Activated CD8-positive, alpha-beta memory T cell treated with anti-CD3 and anti-CD28 coated beads, Interleukin-2, amount 50 U/mL, for 24 hours (primary cell): Measurements from ENCODE around the gene NCS1.

Experiments used
- DNase-seq: peaks from one replicate; pipeline ENCODE4 v3.0.0-alpha.2; 2020; ENCODE audit errors: extremely low read depth

NCS1 gene

GRCh38 chr9:130172161-130172857 lies at the start of gene NCS1:
NCS1 (plus strand) TSS chr9:130172404; CDS start chr9:130172664, 260 bp downstream.
- no peak for DNase-seq

GRCh38 chr9:130122456-130122855 lies 49.7 kb upstream of the NCS1 start:
- DNase-seq: no peak

- no peak for DNase-seq
These were observed 47.9 kb upstream of the NCS1 start for GRCh38 chr9:130124085-130124860.

- DNase-seq: no peak
These were observed 45.3 kb upstream of the NCS1 start for GRCh38 chr9:130126721-130127433.

- DNase-seq: peak; percentile 35
These were observed 44.0 kb upstream of the NCS1 start for GRCh38 chr9:130128251-130128650.

GRCh38 chr9:130128733-130129431 lies 43.3 kb upstream of the NCS1 start:
- peak; percentile 26 for DNase-seq

- DNase-seq: no peak
These were observed 42.7 kb upstream of the NCS1 start for GRCh38 chr9:130129432-130130061.

- DNase-seq: no peak
These were observed 39.5 kb upstream of the NCS1 start for GRCh38 chr9:130132746-130133145.

GRCh38 chr9:130137081-130137640 lies 35.0 kb upstream of the NCS1 start:
- no peak for DNase-seq

GRCh38 chr9:130137641-130138081 lies 34.5 kb upstream of the NCS1 start:
- DNase-seq: no peak

GRCh38 chr9:130138171-130138653 lies 34.0 kb upstream of the NCS1 start:
- no peak for DNase-seq

- no peak for DNase-seq
These were observed 33.4 kb upstream of the NCS1 start for GRCh38 chr9:130138791-130139190.

- no peak for DNase-seq
These were observed 33.0 kb upstream of the NCS1 start for GRCh38 chr9:130139251-130139650.

GRCh38 chr9:130140706-130141105 lies 31.5 kb upstream of the NCS1 start:
- DNase-seq: peak; percentile 29

GRCh38 chr9:130142056-130142455 lies 30.1 kb upstream of the NCS1 start:
- no peak for DNase-seq

GRCh38 chr9:130142641-130143040 lies 29.6 kb upstream of the NCS1 start:
- no peak for DNase-seq

GRCh38 chr9:130143279-130143893 lies 28.8 kb upstream of the NCS1 start:
- DNase-seq: no peak

GRCh38 chr9:130143958-130144366 lies 28.2 kb upstream of the NCS1 start:
- no peak for DNase-seq

GRCh38 chr9:130144703-130145102 lies 27.5 kb upstream of the NCS1 start:
- no peak for DNase-seq

- DNase-seq: no peak
These were observed 26.5 kb upstream of the NCS1 start for GRCh38 chr9:130145658-130146057.
